ENCODE data around the gene ABITRAM. TPM values are rescaled to one million over a fixed set of nuclear protein-coding genes. Genes with fewer than 3 reads are reported as not detected.
"Not testable (repeated sequence)": the region's sequence is repeated elsewhere in the genome, so short reads cannot be mapped to it uniquely, and the experiment has no call there.

Gene ABITRAM, protein sequence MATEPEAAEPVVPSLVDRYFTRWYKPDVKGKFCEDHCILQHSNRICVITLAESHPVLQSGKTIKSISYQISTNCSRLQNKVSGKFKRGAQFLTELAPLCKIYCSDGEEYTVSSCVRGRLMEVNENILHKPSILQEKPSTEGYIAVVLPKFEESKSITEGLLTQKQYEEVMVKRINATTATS
- total RNA-seq (10 to 100 TPM in 3 of 7 donors, 1 to 10 TPM in 4; 7.5 to 11.0 (median 9.7) TPM), polyA plus RNA-seq (1 to 10 TPM; 7.5 to 8.6 (median 8.2) TPM)
- long read RNA-seq, donor 1, transcript FAM206A-201 (6 exons, 2,134 nt): major isoform, 6 of 65 reads
- long read RNA-seq, donor 1, partial matches to known transcripts: 48 of 65 reads
- long read RNA-seq, donor 1, other reads (novel, unspliced or antisense): 8 of 65 reads
- long read RNA-seq, donor 2, transcript FAM206A-201 (6 exons, 2,134 nt): major isoform, 6 of 96 reads
- long read RNA-seq, donor 2, partial matches to known transcripts: 82 of 96 reads
- long read RNA-seq, donor 2, other reads (novel, unspliced or antisense): 7 of 96 reads

DNA sequence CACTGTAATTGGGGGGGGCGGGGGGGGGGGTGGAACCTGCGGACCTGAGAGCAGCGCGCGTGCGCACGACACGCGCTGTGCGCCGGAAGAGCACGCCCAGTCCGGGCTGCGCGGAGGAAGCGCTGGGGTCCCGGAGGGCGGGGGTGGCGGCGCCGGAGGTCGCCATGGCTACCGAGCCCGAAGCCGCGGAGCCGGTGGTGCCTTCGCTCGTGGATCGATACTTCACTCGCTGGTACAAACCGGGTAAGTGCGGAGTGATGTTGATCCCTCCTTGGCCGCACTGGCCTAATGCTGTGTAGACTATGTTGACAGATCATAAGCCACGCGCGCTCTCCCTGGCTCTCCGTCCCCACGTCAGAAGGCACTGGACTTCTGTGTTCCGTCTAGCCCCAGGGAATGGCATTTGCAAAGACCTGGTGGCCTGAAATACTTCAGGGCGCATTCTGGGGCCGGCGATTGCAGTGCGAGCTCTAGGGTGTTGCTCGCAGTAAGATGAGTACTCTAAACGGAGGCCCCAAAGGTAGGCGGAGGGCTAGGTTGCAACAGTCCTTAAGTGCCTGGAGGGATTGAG, at the start of gene ABITRAM:
TSS of gene ABITRAM (plus strand) at position 78 of the 571 bp plus-strand sequence. CDS start at position 165, 87 bp downstream.
- Histone ChIP-seq H3K4me3 (peak within 1 kb of the TSS; percentile 63 to 99 (median 86)), H3K27me3 (replicated peaks in 1 of 7) (no peaks in the 10 kb centered on the region), H3K27ac (peak within 1 kb of the TSS; percentile 79 to 93 (median 92)), H3K9me3 (no peaks in the 10 kb centered on the region), H3K36me3 (peaks cover 0 to 46% (median 12%) of the 10 kb centered on the region in 6 donors), H3K4me1 (peaks cover 8 to 46% (median 34%) of the 10 kb centered on the region in 6 donors)
- TF ChIP-seq POLR2A (IDR thresholded peaks at IDR 0.05) (no peak), POLR2AphosphoS5 (IDR thresholded peaks at IDR 0.05) (peak in 2 of 3 donors; percentile 61 to 79)
- TF ChIP-seq, protein P1, sequence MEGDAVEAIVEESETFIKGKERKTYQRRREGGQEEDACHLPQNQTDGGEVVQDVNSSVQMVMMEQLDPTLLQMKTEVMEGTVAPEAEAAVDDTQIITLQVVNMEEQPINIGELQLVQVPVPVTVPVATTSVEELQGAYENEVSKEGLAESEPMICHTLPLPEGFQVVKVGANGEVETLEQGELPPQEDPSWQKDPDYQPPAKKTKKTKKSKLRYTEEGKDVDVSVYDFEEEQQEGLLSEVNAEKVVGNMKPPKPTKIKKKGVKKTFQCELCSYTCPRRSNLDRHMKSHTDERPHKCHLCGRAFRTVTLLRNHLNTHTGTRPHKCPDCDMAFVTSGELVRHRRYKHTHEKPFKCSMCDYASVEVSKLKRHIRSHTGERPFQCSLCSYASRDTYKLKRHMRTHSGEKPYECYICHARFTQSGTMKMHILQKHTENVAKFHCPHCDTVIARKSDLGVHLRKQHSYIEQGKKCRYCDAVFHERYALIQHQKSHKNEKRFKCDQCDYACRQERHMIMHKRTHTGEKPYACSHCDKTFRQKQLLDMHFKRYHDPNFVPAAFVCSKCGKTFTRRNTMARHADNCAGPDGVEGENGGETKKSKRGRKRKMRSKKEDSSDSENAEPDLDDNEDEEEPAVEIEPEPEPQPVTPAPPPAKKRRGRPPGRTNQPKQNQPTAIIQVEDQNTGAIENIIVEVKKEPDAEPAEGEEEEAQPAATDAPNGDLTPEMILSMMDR (IDR thresholded peaks at IDR 0.05 in 8 of 11, conservative IDR thresholded peaks at IDR 0.05 in 3 of 11): no peak
- intact Hi-C loops (cut with DNase I; ENCODE audit: low total_unique reads): loop anchor here (10.0 kb wide), 1 partner anchor 80 kb away; the partner anchor contains the start of gene CTNNAL1
- 0 to 1% (median 1%) methylated on average over 20 to 47 of the region's 47 CpGs for WGBS, 5 donors
- DNase-seq: peak; percentile 96

DNA sequence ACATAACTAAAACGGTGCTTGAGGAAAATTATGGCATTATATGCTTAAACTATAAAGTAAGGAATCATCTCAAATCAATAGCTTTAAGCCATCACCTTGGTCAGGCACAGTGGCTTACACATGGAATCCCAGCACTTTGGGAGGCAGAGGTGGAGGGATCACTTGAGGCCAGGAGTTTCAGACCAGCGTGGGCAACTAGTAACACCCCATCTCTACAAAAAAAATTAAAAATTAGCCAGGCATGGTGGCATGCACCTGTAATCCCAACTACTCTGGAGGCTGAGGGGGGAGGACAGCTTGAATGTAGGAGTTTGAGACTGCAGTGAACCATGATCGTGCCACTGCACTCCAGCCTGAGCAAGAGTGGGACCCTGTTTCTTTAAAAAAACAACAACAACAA, 49.5 kb upstream of the ABITRAM start:
- H3K4me1 ChIP-seq: peaks cover 0 to 14% (median 2%) of the 10 kb centered on the region in 6 donors
- no peak overlapping the region for H3K27ac ChIP-seq
- H3K4me3 ChIP-seq: no peak overlapping the region
- no peak for DNase-seq
- no peak for TF ChIP-seq POLR2AphosphoS5 (IDR thresholded peaks at IDR 0.05)
- TF ChIP-seq, protein P1 (IDR thresholded peaks at IDR 0.05 in 8 of 11, conservative IDR thresholded peaks at IDR 0.05 in 3 of 11): no peak
- WGBS, 5 donors: 81 to 96% (median 90%) methylated on average over 3 of the region's 3 CpGs
- H3K9me3 ChIP-seq: no peaks in the 10 kb centered on the region
- intact Hi-C loops (cut with DNase I; ENCODE audit: low total_unique reads): no loop called here
- H3K36me3 ChIP-seq: peaks cover 0 to 78% (median 42%) of the 10 kb centered on the region in 6 donors
- H3K27me3 ChIP-seq (replicated peaks in 1 of 7): no peaks in the 10 kb centered on the region

DNA sequence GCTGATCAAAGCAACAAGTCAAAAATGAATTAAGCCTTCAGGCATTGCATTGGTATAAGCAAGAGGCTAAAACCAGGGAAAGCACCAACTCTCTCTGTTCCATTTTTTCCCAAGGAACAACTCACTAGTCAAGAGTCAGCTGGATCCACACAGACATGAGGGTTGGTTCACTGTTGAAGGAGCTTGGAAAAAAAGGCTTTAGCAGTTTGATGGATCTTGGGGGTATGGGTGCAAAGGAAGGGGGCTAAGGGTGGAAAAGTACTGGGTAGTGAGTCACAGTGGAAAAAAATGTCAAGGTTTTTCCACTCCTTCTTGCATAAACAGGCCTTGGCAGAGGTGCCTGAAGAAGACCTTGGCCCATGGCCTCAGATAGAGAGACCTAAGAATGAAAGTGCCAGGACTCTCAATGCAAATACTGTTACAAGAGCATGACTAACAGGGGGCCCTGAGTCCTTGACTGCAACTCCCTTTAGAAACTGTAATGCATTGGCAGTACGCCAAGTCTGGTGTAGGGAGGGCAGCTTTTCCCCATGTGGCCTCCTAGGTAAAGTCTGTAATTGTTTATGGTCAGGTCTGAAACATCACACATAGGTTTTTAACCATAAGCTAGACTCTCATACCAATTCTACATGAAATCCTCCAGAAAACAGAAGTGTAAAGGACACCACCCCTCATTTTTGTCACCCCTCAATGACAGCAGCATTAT, 48.4 kb upstream of the ABITRAM start:
- no peak for DNase-seq
- Histone ChIP-seq H3K9me3 (no peaks in the 10 kb centered on the region), H3K36me3 (peaks cover 0 to 78% (median 40%) of the 10 kb centered on the region in 6 donors), H3K4me3 (no peak overlapping the region), H3K27me3 (replicated peaks in 1 of 7) (no peaks in the 10 kb centered on the region), H3K27ac (peak overlapping the region in 6 of 8 donors; percentile 5 to 54 (median 36)), H3K4me1 (peaks cover 0 to 14% (median 2%) of the 10 kb centered on the region in 6 donors)
- WGBS, 5 donors: 52 to 77% (median 70%) methylated on average over 1 of the region's 1 CpG
- intact Hi-C loops (cut with DNase I; ENCODE audit: low total_unique reads): no loop called here
- TF ChIP-seq, protein P1 (IDR thresholded peaks at IDR 0.05 in 8 of 11, conservative IDR thresholded peaks at IDR 0.05 in 3 of 11): no peak

DNA sequence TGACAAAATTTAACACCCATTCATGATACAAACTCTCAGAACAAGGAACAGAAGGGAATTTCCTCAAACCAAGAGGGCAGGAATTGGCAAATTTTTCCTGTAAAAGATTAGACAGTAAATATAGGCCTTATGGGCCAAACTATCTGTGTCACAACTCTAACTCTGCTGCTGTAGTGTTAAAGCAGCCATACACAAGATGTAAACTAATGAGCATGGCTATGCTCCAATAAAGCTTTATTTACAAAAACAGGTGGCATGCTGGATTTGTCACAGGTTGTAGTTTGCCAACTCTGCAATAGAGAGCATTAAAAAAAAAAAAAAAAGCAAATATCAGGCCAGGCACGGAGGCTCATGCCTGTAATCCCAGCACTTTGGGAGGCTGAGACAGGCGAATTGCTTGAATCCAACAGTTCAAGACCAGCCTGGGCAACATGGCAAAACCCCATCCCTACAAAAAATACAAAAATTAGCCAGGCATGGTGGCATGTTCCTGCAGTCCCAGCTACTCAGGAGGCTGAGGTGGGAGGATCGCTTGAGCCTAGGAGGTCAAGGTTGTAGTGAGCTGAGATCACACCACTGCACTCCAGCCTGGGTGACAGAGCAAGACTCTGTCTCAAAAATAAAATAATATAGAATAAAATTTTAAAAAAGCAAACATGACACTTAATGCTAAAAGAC, 47.5 kb upstream of the ABITRAM start:
- peaks cover 3 to 78% (median 44%) of the 10 kb centered on the region in 6 donors for H3K36me3 ChIP-seq

More for the DNA sequence above, 47.5 kb upstream of the ABITRAM start:
- DNase-seq; H3K4me3 ChIP-seq; H3K27me3 ChIP-seq (replicated peaks in 1 of 7); intact Hi-C loops (cut with DNase I; ENCODE audit: low total_unique reads); H3K9me3 ChIP-seq: not testable (repeated sequence)
- 92 to 98% (median 94%) methylated on average over 3 of the region's 3 CpGs for WGBS, 5 donors
- peak overlapping the region in 3 of 8 donors; percentile 25 to 54 (median 50) for H3K27ac ChIP-seq
- H3K4me1 ChIP-seq: peaks cover 0 to 14% (median 2%) of the 10 kb centered on the region in 6 donors

Measured in spleen (tissue), 13 donors.